ENCODE measurements around the gene TEPSIN. TPM values are rescaled to one million over a fixed set of nuclear protein-coding genes. Genes with fewer than 3 reads are reported as not detected.

The TEPSIN gene
- total and polyA plus RNA-seq, 2 of the 13 experiments (the other 11 are each of a cell fraction or from before 2014, with no cell fraction given): 16.1 to 18.8 TPM

GRCh38 chr17:81241648-81242420 is 3.0 kb upstream of the TEPSIN start (continued):
- TF ChIP-seq ATF4 (CRISPR knock-in tag; IDR thresholded peaks at IDR 0.05): no peak
- no peak for TF ChIP-seq ZHX1 (CRISPR knock-in tag; IDR thresholded peaks at IDR 0.05; ENCODE audit: low read depth)
- peak; percentile 51 for TF ChIP-seq YY1 (IDR thresholded peaks at IDR 0.05; ENCODE audit: insufficient read depth, insufficient replicate concordance, low read depth, low read length)
- no peak for TF ChIP-seq RFXAP (CRISPR knock-in tag; IDR thresholded peaks at IDR 0.05; ENCODE audit: borderline replicate concordance)
- no peak for TF ChIP-seq NFE2L1 (CRISPR knock-in tag; IDR thresholded peaks at IDR 0.05; ENCODE audit: borderline replicate concordance)
- TF ChIP-seq TFAP4 (IDR thresholded peaks at IDR 0.05; ENCODE audit: borderline replicate concordance, low read depth): no peak
- TF ChIP-seq ETV5 (CRISPR knock-in tag; IDR thresholded peaks at IDR 0.05; ENCODE audit: borderline replicate concordance): no peak
- no peak for TF ChIP-seq PBX2 (CRISPR knock-in tag; IDR thresholded peaks at IDR 0.05)
- no peak for TF ChIP-seq ZNF790 (CRISPR knock-in tag; IDR thresholded peaks at IDR 0.05; ENCODE audit: borderline replicate concordance)
- no peak for TF ChIP-seq ZNF615 (CRISPR knock-in tag; IDR thresholded peaks at IDR 0.05; ENCODE audit: borderline replicate concordance)
- no peak for TF ChIP-seq ATF5 (CRISPR knock-in tag; IDR thresholded peaks at IDR 0.05; ENCODE audit: low read depth)
- TF ChIP-seq ONECUT2 (CRISPR knock-in tag; IDR thresholded peaks at IDR 0.05): no peak
- no peak for TF ChIP-seq ZNF646 (CRISPR knock-in tag; IDR thresholded peaks at IDR 0.05)
